DOHH2 (cell line): ENCODE measurements around the gene ZIM2.

Source experiments
- EZH2phosphoT487 ChIP-seq: fragments of 200-600 bp; sonication (generic); IDR thresholded peaks from 2 replicates; pipeline ENCODE4 v1.6.1; 2017; ENCODE audit warnings: borderline replicate concordance, mild to moderate bottlenecking, antibody characterized with exemption, low read length, moderate library complexity, mixed read lengths
- TF ChIP-seq, protein P1 (sequence below): fragments of 200-600 bp; sonication (generic); IDR thresholded peaks from one replicate; pipeline ENCODE4 v1.5.1; 2014; ENCODE audit warnings: antibody characterized with exemption, mild to moderate bottlenecking, low read depth, low read length; ENCODE audit not compliant: poor library complexity, severe bottlenecking

DNA sequence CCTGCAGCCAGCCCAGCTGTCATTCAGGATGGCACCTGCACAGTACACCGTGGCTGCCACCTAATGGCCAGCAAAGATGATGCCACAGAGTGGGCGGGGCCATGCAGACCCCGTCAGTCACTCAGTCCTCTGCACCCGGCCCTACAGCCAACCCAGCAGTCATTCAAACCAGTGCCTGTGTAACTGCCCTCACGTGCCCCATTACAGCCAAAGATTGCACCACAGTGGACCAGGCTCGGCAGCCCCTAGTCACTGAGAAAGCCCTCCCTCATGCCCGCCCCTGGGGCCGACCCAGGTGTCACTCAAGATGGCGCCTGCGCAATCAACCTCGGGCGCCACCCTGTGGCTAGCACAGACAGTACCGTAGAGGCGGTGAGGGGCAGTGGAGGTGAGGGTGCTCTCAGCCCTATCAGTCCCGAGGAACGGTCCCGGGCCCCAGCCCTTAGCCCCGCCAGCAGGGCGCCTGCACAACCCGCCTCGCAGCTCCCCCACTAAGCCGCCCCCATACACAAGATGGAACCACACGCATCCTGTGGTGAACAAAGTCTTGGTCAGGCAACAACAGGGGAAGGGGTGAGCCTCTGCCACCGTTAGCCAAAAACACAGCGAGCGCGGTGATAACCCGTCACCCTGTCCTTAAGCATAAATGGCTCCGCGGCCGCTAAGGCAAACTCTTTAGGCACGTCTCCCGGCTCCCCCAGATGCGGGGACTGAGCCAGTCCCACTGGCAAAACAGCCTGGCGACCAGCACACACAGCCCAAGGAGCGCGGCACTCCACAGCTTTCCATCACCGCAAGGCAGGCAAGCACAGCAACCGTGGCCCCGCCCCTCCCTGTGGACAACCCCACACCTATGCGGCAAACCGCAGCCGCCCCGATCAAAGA, 2.3 kb downstream of the ZIM2 start:
- TF ChIP-seq, protein P1, sequence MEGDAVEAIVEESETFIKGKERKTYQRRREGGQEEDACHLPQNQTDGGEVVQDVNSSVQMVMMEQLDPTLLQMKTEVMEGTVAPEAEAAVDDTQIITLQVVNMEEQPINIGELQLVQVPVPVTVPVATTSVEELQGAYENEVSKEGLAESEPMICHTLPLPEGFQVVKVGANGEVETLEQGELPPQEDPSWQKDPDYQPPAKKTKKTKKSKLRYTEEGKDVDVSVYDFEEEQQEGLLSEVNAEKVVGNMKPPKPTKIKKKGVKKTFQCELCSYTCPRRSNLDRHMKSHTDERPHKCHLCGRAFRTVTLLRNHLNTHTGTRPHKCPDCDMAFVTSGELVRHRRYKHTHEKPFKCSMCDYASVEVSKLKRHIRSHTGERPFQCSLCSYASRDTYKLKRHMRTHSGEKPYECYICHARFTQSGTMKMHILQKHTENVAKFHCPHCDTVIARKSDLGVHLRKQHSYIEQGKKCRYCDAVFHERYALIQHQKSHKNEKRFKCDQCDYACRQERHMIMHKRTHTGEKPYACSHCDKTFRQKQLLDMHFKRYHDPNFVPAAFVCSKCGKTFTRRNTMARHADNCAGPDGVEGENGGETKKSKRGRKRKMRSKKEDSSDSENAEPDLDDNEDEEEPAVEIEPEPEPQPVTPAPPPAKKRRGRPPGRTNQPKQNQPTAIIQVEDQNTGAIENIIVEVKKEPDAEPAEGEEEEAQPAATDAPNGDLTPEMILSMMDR = no peak
- TF ChIP-seq EZH2phosphoT487 = no peak
